Measurements from ENCODE around the gene RUFY3.
"Not testable (repeated sequence)": the region's sequence is repeated elsewhere in the genome, so short reads cannot be mapped to it uniquely, and the experiment has no call there.

The RUFY3 gene

GRCh38 chr4:70838204-70838603, 116.4 kb downstream of the RUFY3 start:
- H3K27ac ChIP-seq, result peak overlapping the region; percentile 91
- no peak for TF ChIP-seq ZFX (IDR thresholded peaks at IDR 0.05; ENCODE audit: borderline replicate concordance)
- no peak for TF ChIP-seq CTCF (IDR thresholded peaks at IDR 0.05)

GRCh38 chr4:70838666-70839588, 117.2 kb downstream of the RUFY3 start:
- H3K27ac ChIP-seq, result peak overlapping the region; percentile 91
- TF ChIP-seq CTCF (IDR thresholded peaks at IDR 0.05) (no peak), ZFX (IDR thresholded peaks at IDR 0.05; ENCODE audit: borderline replicate concordance) (no peak)

GRCh38 chr4:70839589-70840093, 117.9 kb downstream of the RUFY3 start, which contains the start of gene GRSF1:
GRSF1 (minus strand) TSS chr4:70839890; CDS start chr4:70839827, 63 bp downstream.
- TF ChIP-seq ZFX (IDR thresholded peaks at IDR 0.05; ENCODE audit: borderline replicate concordance) (no peak), CTCF (IDR thresholded peaks at IDR 0.05) (0 out of 2 replicates have a peak, but pooled peaks have one; percentile 7)
- peak within 1 kb of the TSS; percentile 91 for H3K27ac ChIP-seq

GRCh38 chr4:70840137-70840536, 118.4 kb downstream of the RUFY3 start:
- H3K27ac ChIP-seq, result not testable (repeated sequence)

GRCh38 chr4:70840631-70841030, 118.9 kb downstream of the RUFY3 start:
- H3K27ac ChIP-seq, result not testable (repeated sequence)

GRCh38 chr4:70841211-70841610, 119.4 kb downstream of the RUFY3 start:
- no peak for TF ChIP-seq ZFX (IDR thresholded peaks at IDR 0.05; ENCODE audit: borderline replicate concordance)
- no peak for TF ChIP-seq CTCF (IDR thresholded peaks at IDR 0.05)
- H3K27ac ChIP-seq, result no peak overlapping the region

GRCh38 chr4:70841951-70842350, 120.2 kb downstream of the RUFY3 start:
- no peak overlapping the region for H3K27ac ChIP-seq
- TF ChIP-seq ZFX (IDR thresholded peaks at IDR 0.05; ENCODE audit: borderline replicate concordance) (no peak), CTCF (IDR thresholded peaks at IDR 0.05) (no peak)

- TF ChIP-seq ZFX (IDR thresholded peaks at IDR 0.05; ENCODE audit: borderline replicate concordance), result no peak
- TF ChIP-seq CTCF (IDR thresholded peaks at IDR 0.05), result no peak
- no peak overlapping the region for H3K27ac ChIP-seq
These were observed 121.1 kb downstream of the RUFY3 start for GRCh38 chr4:70842761-70843435.
